Endothelial cell (in vitro differentiated cells): ENCODE data around the gene FAM187B. TPM values are rescaled to one million over a fixed set of nuclear protein-coding genes. Genes with fewer than 3 reads are reported as not detected.
A peak's percentile ranks its signal among the peaks of the same experiment; 100 is the strongest.

ENCODE experiments used
- DNase-seq: peaks from one replicate; pipeline ENCODE4 v3.0.0; 2021; ENCODE audit warnings: low spot score
- H3K27ac Mint-ChIP-seq: one replicate; pipeline ENCODE4 v1.8.0; 2021; ENCODE audit warnings: mixed read lengths, inconsistent platforms; ENCODE audit not compliant: unreplicated experiment
- H3K27me3 Mint-ChIP-seq: one replicate; pipeline ENCODE4 v1.8.0; 2021; ENCODE audit warnings: mild to moderate bottlenecking, moderate library complexity, mixed read lengths, inconsistent platforms; ENCODE audit not compliant: unreplicated experiment
- H3K36me3 Mint-ChIP-seq: one replicate; pipeline ENCODE4 v1.8.0; 2021; ENCODE audit warnings: mild to moderate bottlenecking, low read depth, mixed read lengths, inconsistent platforms; ENCODE audit not compliant: unreplicated experiment
- H3K4me1 Mint-ChIP-seq: one replicate; pipeline ENCODE4 v1.8.0; 2021; ENCODE audit warnings: mild to moderate bottlenecking, mixed read lengths, inconsistent platforms; ENCODE audit not compliant: unreplicated experiment
- H3K4me3 Mint-ChIP-seq: one replicate; pipeline ENCODE4 v1.8.0; 2021; ENCODE audit warnings: mild to moderate bottlenecking, mixed read lengths, inconsistent platforms; ENCODE audit not compliant: unreplicated experiment
- H3K9me3 Mint-ChIP-seq: one replicate; pipeline ENCODE4 v1.8.0; 2021; ENCODE audit warnings: mixed read lengths, inconsistent platforms; ENCODE audit not compliant: unreplicated experiment
- total RNA-seq: library from RNA; stranded (reverse); fragmentation: NEBNext Ultra II Directional; extraction: Animal tissue kit (Norgen Biotek cat#: 25700); gene quantifications from one replicate; pipeline ENCODE4 v1.2.1, GENCODE V29; 2021; ENCODE audit not compliant: unreplicated experiment
- TF ChIP-seq, protein P1 (sequence below): fragments of 200-600 bp; sonication (generic); IDR thresholded peaks from one replicate; pipeline ENCODE4 v1.5.0; 2021; ENCODE audit warnings: antibody characterized with exemption; ENCODE audit not compliant: unreplicated experiment

Gene FAM187B
- total RNA-seq, 1 donor from 2014 or later = not detected

DNA sequence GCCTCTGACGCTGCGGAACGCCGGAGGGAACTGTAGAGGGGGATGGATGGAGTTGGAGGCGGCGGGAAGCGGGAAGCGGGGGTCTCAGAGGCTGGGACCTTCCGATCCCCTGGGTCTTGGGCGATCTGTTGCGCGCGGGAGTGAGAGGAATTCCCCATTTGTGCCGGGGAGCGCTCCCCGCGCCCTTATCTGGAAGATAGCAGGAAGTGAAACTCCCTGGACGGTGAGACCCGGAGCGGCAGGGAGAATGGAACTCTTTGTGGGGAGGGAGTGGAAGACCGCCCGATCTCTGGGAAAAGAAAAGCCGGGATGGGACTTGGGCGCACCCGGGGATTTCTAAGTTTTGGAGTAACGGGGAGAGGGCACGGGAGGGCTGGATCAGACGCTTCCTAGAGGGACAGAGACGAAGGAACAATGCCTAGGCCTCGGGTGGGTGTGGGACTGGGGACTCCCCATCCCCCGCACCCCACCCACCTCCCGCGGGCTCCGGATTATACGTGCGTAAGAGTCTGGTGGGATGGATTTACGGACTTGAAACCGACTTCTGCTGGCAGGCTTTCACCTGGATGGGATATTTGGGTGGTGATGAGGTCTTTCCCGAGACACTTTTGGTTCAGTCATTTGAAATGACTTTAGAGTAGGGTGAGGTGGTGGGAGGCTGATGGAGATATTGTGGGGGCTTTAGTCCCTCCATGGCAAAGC is 20.8 kb upstream of the FAM187B start:
- peak overlapping the region; percentile 96 for H3K4me3 Mint-ChIP-seq
- H3K4me1 Mint-ChIP-seq = peaks cover 22% of the 10 kb centered on the region
- no peaks in the 10 kb centered on the region for H3K9me3 Mint-ChIP-seq
- H3K36me3 Mint-ChIP-seq = peaks cover 8% of the 10 kb centered on the region
- no peak for DNase-seq
- H3K27me3 Mint-ChIP-seq = peaks cover 15% of the 10 kb centered on the region
- H3K27ac Mint-ChIP-seq = peak overlapping the region; percentile 64
- TF ChIP-seq, protein P1, sequence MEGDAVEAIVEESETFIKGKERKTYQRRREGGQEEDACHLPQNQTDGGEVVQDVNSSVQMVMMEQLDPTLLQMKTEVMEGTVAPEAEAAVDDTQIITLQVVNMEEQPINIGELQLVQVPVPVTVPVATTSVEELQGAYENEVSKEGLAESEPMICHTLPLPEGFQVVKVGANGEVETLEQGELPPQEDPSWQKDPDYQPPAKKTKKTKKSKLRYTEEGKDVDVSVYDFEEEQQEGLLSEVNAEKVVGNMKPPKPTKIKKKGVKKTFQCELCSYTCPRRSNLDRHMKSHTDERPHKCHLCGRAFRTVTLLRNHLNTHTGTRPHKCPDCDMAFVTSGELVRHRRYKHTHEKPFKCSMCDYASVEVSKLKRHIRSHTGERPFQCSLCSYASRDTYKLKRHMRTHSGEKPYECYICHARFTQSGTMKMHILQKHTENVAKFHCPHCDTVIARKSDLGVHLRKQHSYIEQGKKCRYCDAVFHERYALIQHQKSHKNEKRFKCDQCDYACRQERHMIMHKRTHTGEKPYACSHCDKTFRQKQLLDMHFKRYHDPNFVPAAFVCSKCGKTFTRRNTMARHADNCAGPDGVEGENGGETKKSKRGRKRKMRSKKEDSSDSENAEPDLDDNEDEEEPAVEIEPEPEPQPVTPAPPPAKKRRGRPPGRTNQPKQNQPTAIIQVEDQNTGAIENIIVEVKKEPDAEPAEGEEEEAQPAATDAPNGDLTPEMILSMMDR = no peak

- peak within 1 kb of the TSS; percentile 64 for H3K27ac Mint-ChIP-seq
- peaks cover 14% of the 10 kb centered on the region for H3K4me1 Mint-ChIP-seq
- peak within 1 kb of the TSS; percentile 96 for H3K4me3 Mint-ChIP-seq
- peaks cover 15% of the 10 kb centered on the region for H3K27me3 Mint-ChIP-seq
- DNase-seq = peak; percentile 51
- peaks cover 8% of the 10 kb centered on the region for H3K36me3 Mint-ChIP-seq
- TF ChIP-seq, protein P1 = peak; percentile 17
- no peaks in the 10 kb centered on the region for H3K9me3 Mint-ChIP-seq
Measured at GRCh38 chr19:35248310-35249145, 20.0 kb upstream of the FAM187B start, which contains the start of gene LSR. Gene LSR, plus strand, starts transcription at chr19:35249002. Its CDS starts 21 bp downstream, at chr19:35249023.

DNA sequence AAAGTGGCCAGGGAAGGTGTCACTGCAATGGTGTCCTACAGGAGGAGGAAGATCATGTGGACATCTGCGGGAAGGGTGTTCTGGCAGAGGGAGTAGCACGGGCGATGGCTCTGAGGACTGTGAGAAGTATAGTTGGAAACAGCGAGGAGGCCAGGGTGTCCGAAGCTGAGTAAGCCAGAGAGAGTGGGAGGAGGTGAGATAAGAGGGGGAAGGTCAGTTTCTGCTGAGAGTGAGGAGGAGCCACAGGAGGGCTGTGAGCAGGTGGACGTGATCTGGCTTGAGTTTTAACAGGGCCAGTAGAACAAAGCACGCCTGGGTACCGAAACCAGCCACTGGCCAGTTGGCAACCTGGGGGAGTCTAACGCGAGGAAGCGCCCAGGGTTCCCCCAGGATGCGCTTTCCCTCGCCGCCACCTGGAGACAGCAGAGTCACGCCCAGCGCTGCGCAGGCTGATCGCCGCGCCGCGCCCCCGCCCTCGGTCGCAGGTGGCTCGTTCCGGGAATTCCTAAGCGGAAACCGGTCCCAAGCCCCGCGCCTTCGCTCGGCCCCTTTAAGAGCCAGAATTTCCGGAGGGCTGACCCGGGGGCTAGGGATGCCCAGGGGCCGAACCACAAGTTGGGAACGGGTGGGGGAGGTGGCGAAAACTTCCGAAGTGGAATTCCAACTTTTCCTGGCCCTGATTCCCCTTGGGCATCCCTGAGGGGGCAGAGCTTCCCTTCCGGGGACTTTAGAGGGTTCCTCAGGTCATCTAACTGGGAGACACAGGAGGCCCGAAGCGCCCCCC is 19.2 kb upstream of the FAM187B start:
- H3K4me3 Mint-ChIP-seq = peak overlapping the region; percentile 96
- TF ChIP-seq, protein P1 = no peak
- H3K4me1 Mint-ChIP-seq = peaks cover 10% of the 10 kb centered on the region
- peak overlapping the region; percentile 64 for H3K27ac Mint-ChIP-seq
- H3K27me3 Mint-ChIP-seq = peaks cover 13% of the 10 kb centered on the region
- no peaks in the 10 kb centered on the region for H3K9me3 Mint-ChIP-seq
- DNase-seq = peak; percentile 66
- peaks cover 8% of the 10 kb centered on the region for H3K36me3 Mint-ChIP-seq

DNA sequence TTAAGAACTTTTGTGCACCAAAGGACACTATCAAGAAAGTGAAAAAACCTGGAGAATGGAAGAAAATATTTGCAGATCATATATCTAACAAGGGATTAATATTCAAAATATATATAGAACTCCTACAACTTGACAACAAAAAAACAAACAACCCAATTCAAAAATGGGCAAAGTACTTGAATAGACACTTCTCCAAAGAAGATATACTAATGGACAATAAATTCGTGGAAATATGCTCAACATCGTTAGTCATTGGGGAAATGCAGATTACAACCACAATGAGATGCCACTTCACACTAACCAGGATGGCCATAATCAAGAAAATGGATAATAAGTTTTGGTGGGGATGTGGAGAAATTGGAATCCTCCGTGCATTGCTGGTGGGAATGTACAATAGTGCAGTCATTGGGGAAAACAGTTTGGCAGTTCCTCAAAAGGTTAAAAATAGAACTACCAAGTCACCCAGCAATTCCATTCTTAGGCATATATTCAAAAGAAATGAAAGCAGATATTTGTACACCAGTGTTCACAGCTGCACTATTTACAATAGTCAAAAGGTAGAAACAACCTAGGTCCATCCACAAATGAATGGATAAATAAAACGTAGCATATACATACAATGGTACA is 18.0 kb upstream of the FAM187B start:
- DNase-seq = no peak
- Mint-ChIP-seq H3K36me3 (peaks cover 5% of the 10 kb centered on the region), H3K27me3 (peaks cover 13% of the 10 kb centered on the region), H3K9me3 (peaks cover 4% of the 10 kb centered on the region), H3K27ac (no peak overlapping the region), H3K4me1 (peaks cover 7% of the 10 kb centered on the region), H3K4me3 (no peak overlapping the region)
- TF ChIP-seq, protein P1 = no peak
